HG03097 (cell line): ENCODE measurements around the gene SPO11.
"Not testable (repeated sequence)": the region's sequence is repeated elsewhere in the genome, so short reads cannot be mapped to it uniquely, and the experiment has no call there.

ENCODE experiments used
- ATAC-seq: cut with Tn5 transposase; IDR thresholded peaks from one replicate; pipeline ENCODE4 v1.9.1; 2021; ENCODE audit not compliant: unreplicated experiment, low FRiP score

Gene SPO11

DNA sequence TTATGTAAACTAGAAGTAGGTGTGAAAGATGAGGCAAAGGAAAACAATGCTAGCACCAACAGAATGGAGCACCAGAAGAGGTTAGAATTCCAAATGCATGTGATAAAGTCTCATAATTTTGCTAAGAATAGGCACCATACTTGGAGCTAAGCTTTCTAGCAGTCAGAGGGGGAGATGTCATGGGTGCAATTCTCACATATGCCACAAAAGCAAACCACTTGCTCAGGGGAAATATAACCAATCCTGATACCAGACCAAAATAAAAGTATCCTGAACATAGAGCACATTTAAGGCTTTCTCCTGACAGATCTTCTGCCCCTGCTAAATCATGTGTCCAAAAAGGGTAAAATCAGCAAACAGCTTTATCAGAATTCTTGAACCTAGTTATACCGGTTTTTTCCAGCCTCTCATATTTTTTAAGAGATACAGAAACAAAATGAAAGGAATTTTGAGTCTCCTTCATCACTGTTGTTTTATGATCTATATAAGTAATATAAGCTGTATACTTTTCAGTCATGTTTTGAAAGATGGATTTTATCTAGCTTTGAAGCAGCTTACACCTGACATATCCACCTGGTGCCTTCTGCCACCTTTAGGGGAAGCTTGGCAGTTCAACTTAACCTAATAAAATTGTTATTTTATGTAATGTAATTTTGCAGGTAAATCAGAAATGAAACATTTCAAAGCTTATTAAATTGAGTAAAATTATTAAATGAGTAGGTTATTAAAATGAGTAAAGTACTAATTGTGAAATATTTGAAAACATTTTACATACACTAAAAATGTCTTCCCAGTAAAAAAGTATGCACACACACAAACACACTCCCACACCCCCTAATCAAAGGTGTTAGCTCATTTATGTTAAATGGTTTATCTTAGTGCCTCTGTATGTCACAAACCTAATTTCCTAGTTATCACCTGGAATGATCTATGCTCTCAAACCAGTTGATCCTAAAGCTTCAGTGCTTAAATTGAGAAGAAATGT is 2.8 kb downstream of the SPO11 start:
- no peak for ATAC-seq

DNA sequence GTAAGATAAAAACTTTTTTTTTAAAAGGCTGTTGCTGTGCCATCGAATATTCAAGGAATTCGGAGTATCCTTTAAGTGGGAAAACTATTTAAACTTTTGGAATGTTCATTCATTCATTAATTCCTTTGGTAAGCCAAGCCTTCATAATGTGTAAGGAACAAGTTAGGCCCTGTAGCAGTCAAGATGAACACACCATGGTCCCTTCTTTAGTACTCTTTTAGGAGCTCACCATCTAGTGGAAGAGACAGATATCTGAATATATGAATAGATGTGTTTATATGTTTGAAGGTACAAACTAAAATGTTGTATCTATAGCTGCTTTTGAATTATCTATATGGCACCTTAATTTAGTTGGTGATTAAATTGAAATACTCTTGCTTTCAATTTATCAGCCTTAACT is 5.8 kb downstream of the SPO11 start:
- no peak for ATAC-seq

GRCh38 chr20:57341663-57342062 is 12.1 kb downstream of the SPO11 start:
- no peak for ATAC-seq

- ATAC-seq = no peak
Observed at GRCh38 chr20:57342829-57343228, 13.2 kb downstream of the SPO11 start.

- no peak for ATAC-seq
Observed at GRCh38 chr20:57346477-57346876, 16.9 kb downstream of the SPO11 start.

- no peak for ATAC-seq
Observed at GRCh38 chr20:57347393-57347792, 17.8 kb downstream of the SPO11 start.

DNA sequence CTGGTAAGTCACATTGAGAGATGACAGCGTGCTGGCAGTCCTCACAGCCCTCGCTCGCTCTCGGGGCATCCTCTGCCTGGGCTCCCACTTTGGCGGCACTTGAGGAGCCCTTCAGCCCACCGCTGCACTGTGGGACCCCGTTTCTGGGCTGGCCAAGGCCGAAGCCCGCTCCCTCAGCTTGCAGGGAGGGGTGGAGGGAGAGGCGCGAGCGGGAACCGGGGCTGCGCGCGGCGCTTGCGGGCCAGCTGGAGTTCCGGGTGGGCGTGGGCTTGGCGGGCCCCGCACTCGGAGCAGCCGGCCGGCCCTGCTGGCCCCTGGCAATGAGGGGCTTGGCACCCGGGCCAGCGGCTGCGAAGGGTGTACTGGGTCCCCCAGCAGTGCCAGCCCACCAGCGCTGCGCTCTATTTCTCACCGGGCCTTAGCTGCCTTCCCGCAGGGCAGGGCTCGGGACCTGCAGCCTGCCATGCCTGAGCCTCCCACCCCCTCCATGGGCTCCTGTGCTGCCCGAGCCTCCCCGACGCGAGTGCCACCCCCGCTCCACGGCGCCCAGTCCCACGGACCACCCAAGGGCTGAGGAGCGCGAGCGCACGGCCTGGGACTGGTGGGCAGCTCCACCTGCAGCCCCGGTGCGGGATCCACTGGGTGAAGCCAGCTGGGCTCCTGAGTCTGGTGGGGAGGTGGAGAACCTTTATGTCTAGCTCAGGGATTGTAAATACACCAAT is 18.8 kb downstream of the SPO11 start:
- not testable (repeated sequence) for ATAC-seq

DNA sequence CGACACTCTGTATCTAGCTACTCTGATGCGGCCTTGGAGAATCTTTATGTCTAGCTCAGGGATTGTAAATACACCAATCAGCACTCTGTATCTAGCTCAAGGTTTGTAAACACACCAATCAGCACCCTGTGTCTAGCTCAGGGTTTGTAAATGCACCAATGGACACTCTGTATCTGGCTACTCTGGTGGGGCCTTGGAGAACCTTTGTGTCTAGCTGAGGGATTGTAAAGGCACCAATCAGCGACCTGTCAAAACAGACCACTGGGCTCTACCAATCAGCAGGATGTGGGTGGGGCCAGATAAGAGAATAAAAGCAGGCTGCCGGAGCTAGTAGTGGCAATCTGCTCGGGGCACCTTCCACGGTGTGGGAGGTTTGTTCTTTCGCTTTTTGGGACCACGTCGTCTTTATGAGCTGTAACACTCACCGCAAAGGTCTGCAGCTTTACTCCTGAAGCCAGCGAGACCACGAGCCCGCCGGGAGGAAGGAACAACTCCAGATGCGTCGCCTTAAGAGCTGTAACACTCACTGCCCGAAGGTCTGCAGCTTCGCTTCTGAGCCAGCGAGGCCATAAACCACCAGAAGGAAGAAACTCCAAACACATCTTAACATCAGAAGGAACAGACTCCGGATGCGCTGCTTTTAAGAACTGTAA is 19.4 kb downstream of the SPO11 start:
- not testable (repeated sequence) for ATAC-seq

DNA sequence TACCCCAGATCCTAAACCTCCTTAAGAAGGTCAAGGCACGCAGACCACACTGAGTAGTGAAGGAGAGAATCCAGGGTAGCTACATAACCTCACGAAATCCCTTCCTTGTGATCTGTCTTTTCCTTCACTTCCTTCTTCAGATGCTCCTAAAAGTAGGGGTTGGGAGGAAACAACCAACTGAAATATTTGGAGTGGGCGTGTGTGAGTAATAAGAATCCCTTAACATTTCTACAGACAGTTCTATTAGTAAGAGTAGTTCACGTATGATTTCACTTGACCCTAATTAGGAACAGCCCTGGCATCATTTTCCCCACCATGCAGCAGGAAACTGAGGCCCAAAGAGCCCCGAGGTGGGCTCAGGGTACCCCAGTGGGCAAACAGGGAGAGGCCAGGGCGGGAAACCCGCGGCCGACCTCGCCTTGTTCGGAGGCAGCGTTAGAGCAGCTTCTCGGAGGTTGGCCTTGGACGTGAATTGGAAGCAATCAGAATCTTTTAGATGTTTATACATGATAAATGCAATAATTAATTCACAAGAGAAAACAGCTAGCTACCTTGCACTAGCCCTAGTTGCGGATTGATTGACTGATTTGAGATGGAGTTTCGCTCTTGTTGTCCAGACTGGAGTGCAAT is 20.6 kb downstream of the SPO11 start:
- no peak for ATAC-seq

DNA sequence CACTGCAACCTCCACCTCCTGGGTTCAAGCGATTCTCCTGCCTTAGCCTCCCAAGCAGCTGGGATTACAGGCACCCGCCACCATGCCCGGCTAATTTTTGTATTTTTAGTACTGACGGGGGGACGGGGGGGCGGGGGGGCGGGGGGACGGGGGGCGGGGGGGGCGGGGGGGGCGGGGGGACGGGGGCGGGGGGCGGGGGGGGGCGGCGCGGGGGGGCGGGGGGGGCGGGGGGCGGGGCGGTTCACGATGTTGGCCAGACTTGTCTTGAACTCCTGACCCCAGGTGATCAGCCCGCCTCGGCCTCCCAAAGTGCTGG is 21.1 kb downstream of the SPO11 start:
- ATAC-seq = not testable (repeated sequence)

- peak; percentile 53 for ATAC-seq
Observed at GRCh38 chr20:57351042-57351783, 21.6 kb downstream of the SPO11 start, which contains the start of gene RAE1. Gene RAE1 (plus strand): TSS chr20:57351255. CDS start chr20:57354039, 2,784 bp downstream.

GRCh38 chr20:57352305-57352704 is 22.7 kb downstream of the SPO11 start:
- ATAC-seq = no peak

- no peak for ATAC-seq
Observed at GRCh38 chr20:57353351-57353750, 23.7 kb downstream of the SPO11 start.

DNA sequence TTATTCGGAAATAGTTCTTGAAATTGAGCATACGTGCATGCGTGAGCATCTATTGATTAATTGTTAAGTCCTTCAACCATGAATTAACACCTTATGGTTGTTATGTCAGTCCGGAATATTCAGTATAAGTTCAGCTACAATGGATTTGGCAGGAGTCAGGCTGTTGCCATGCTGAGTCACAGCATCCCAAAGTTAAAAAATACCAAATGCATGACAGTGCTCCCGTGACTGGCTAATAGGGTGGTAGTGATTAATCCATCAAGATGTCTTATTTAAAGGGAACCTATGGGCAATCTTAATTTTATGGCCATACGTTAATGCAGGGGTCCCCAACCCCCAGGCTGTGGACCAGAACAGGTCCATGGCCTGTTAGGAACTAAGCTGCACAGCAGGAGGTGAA is 31.9 kb downstream of the SPO11 start:
- ATAC-seq = no peak

GRCh38 chr20:57364451-57364850 is 34.8 kb downstream of the SPO11 start:
- ATAC-seq = no peak

DNA sequence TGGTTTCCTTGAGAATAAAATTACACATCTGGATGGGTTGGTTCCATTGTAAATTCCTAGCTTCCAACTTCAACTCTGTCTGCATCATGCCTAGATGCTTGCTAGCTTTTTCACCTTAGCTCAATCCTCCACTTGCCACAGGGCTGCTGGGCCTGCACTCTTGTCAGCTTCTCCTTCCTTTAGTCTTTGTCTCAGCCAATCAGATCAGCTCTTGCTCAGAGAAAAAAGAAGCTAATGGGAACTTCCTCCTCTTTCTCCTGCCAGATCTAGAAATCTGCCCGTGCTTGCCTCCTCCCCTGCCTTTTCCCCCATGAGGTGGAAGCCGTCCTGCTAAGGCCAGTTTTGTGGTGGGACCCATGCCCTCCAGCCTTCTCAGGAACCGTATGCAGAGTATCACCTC is 40.0 kb downstream of the SPO11 start:
- ATAC-seq = no peak

DNA sequence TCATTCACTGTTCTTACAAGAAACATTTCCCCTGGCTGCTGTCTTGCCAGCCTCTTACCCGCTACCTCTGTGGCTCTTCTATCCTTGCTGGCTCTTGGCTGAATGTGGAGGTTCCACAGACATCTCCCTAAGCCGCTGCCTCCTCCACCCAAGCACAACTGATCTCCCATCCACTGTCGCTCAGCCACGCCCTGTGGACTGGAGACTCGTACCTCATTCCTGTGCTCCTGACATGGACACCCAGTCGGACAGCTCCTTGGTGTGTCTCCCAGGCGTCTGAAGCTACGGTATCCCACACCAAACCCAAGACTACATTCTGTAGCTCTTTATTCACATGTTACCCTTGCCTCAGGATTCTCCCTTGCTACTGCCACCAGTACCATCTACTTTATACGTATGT is 40.7 kb downstream of the SPO11 start:
- ATAC-seq = no peak

GRCh38 chr20:57371363-57371762 is 41.8 kb downstream of the SPO11 start:
- no peak for ATAC-seq

DNA sequence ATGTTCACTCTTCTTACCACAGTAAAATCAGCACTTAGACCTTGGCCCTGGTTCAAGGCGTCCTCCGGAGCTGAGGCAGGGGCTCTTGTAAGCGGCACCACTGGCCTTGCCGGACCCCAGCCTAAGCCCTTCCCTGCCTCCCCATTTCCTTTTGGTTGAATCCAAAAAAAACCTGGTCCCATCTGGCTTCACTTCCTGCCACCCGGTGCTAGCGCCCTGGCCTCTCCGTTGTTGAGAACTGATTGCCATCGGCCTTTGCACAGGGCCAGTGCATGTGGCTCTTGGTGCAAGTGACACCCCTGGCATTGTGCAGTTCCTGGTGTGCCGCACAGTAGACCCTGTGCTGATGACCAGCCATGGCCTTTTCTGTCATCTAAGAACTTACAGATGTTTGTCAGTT is 42.6 kb downstream of the SPO11 start:
- ATAC-seq = no peak
